ENCODE results near the gene GNRHR.
"Not testable (repeated sequence)": the region's sequence is repeated elsewhere in the genome, so short reads cannot be mapped to it uniquely, and the experiment has no call there.

Gene GNRHR

DNA sequence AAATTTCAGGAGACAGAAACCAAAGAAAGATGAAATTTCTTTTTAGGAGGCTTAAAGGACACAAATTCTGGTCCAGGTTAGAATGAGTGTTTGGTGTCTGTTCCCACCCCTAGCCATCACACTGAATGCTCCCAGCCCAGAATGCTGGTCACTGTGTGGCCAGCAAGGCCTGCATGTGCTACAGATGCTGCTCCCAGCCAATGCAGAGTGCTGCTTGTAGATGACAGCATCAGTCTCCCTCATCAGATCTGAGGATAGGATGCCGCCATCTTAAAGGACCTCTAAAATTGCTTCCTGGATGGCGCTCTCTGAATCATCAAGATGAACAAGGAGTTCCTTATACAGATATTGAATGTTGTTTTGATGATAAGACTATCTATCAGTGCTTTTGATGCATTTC is 35.3 kb downstream of the GNRHR start:
- DNase-seq (ENCODE audit: low spot score in 2 of 2) (no peak), ATAC-seq (no peak)
- H3K9me3 Mint-ChIP-seq, result no peaks in the 10 kb centered on the region
- no peak overlapping the region for H3K4me3 Mint-ChIP-seq
- peaks cover 14% of the 10 kb centered on the region for H3K4me1 Mint-ChIP-seq
- peaks cover 6% of the 10 kb centered on the region for H3K36me3 Mint-ChIP-seq
- H3K27ac Mint-ChIP-seq, result no peak overlapping the region

DNA sequence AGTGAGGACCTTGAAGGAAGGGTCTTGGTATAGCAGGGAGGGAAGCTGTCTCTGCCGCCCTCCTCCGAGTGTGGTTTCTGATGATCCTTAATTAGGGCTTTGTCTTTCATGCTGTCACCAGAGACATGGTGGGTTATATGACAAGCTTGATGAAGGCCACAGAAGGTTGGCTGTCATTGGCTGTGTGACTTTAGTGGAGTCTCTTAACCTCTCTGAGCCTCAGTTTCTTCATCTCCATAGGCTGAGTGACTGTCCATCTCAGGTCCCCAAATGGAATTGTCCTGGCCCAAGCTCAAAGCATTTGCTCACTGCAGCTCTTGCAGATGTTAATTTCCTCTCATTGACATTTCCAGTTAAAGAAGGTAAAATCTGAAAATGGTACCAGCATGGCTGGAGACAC is 36.6 kb downstream of the GNRHR start:
- no peak for DNase-seq (ENCODE audit: low spot score in 2 of 2)
- Mint-ChIP-seq H3K27ac (no peak overlapping the region), H3K36me3 (peaks cover 6% of the 10 kb centered on the region), H3K4me3 (no peak overlapping the region), H3K9me3 (no peaks in the 10 kb centered on the region), H3K4me1 (peaks cover 22% of the 10 kb centered on the region)
- no peak for ATAC-seq

DNA sequence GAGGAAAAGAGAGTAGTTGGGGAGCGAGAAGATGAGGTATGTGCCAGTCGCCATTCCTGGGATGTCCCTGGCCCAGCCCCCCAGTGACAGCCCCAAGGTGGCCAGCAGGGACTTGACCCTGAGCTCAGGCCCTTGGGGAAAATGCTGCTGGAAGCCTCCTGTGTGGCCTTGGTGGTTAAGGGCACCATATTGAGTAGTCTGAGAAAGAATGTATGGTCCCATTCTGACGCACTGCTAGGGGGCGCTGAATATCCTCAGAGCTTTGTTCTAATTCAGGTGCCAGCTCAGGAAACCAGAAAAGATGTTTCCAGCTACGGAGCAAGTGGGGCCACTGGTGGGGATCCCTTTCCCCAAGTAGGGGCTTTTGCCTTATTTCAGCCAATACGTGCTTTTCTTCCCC is 39.2 kb downstream of the GNRHR start:
- peak overlapping the region; percentile 37 for H3K27ac Mint-ChIP-seq
- DNase-seq (ENCODE audit: low spot score in 2 of 2), result no peak
- H3K9me3 Mint-ChIP-seq, result no peaks in the 10 kb centered on the region
- ATAC-seq, result no peak
- H3K4me1 Mint-ChIP-seq, result peaks cover 28% of the 10 kb centered on the region
- H3K4me3 Mint-ChIP-seq, result no peak overlapping the region
- peaks cover 6% of the 10 kb centered on the region for H3K36me3 Mint-ChIP-seq

DNA sequence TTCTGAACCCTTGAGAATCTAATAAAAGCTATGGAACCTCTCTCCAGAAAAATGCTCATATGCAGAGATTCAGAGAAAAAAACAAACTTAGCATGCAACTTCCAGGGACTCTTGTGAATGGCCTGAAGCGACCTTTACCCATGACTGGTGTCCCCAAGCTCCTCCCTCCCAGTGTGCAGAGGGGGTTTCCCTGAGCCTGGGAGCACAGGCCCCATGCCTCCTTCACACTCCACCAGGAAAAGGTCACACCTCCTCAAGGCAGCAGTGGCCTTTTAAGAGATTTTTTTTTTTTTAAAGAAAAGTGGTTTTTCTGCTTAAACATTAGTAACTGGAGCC is 40.0 kb downstream of the GNRHR start:
- DNase-seq (ENCODE audit: low spot score in 2 of 2) (no peak), ATAC-seq (peak; percentile 83)
- Mint-ChIP-seq H3K4me3 (no peak overlapping the region), H3K9me3 (no peaks in the 10 kb centered on the region), H3K36me3 (peaks cover 6% of the 10 kb centered on the region), H3K27ac (peak overlapping the region; percentile 37), H3K4me1 (peaks cover 28% of the 10 kb centered on the region)

DNA sequence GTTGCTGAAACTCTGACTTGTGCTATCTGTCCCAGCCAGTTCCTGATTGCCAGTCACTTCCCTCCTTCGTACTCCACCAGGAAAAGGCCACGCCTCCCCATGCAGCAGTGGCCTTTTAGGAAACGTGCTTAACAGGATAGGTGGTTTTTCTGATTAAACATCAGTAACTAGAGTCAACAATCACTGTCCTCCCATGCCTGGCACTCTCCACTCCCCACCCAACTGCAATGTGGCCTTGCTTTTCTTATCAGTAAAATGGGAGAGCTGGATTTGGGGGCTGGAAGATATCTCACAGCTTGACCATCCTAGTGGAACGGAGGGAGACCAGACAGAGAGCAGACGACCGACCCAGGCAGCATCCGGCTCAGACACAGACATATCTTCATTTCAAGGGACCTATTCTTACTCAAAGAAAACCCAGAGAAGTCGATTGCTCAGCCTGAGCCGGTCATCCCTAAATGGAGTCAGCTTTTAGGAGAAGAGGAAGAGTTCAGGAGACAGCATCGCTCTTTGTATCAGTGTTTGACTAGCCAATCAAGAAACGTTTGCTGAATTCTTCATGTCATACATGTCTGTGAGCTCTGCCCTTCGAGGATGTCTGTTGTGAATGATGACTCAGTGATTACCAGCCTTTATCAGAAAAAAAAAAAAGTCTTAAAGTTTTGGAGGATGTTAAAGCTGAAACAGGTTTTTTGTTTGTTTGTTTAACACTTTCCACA is 40.5 kb downstream of the GNRHR start:
- Mint-ChIP-seq H3K4me1 (peaks cover 28% of the 10 kb centered on the region), H3K27ac (no peak overlapping the region), H3K9me3 (no peaks in the 10 kb centered on the region), H3K36me3 (peaks cover 6% of the 10 kb centered on the region), H3K4me3 (no peak overlapping the region)
- DNase-seq (ENCODE audit: low spot score in 2 of 2), result no peak
- peak; percentile 66 for ATAC-seq

DNA sequence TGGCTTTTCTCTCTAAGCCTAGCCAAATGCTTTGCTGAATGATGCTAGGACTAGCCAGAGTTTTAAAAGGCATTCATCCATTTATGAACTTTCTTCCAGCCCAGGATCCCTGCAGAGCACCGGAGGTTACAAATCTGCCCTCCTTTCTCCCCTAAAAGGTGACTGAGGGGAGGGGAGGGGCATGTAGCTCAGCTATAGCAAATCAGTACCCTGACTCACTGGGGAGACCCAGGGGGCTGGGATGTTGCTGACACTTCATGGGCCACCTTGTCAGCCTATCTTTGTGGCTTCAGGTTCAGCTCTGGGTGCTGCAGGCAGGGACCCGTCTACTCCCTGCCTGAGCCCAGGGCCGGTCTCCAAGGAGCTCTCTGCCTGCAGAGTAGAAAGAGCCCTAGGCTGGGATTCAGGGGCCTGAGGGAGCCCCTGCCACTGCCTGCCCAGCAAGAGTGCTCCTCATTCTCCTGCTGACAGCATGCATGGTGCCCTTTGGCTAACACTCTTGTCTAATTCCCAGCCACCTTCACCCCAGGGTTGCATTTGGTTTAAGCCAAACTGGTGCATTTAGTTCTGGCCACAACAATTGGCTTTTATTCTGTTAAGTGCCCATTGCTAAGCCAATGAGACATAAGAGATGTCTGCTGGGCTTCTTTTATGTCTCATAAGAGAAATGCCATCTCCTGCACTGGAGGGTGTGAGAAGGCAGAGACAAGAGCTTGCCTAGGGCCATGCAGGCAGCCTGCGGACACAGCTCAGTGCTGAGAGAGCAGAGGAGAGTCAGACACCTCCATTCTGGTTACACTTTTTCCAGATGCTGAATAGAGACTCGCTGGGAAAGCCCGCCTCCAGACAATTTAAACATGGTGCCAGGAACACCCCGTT is 41.3 kb downstream of the GNRHR start:
- Mint-ChIP-seq H3K36me3 (peaks cover 6% of the 10 kb centered on the region), H3K27ac (peak overlapping the region; percentile 40), H3K9me3 (no peaks in the 10 kb centered on the region), H3K4me1 (peaks cover 28% of the 10 kb centered on the region), H3K4me3 (no peak overlapping the region)
- ATAC-seq (no peak), DNase-seq (ENCODE audit: low spot score in 2 of 2) (no peak)

DNA sequence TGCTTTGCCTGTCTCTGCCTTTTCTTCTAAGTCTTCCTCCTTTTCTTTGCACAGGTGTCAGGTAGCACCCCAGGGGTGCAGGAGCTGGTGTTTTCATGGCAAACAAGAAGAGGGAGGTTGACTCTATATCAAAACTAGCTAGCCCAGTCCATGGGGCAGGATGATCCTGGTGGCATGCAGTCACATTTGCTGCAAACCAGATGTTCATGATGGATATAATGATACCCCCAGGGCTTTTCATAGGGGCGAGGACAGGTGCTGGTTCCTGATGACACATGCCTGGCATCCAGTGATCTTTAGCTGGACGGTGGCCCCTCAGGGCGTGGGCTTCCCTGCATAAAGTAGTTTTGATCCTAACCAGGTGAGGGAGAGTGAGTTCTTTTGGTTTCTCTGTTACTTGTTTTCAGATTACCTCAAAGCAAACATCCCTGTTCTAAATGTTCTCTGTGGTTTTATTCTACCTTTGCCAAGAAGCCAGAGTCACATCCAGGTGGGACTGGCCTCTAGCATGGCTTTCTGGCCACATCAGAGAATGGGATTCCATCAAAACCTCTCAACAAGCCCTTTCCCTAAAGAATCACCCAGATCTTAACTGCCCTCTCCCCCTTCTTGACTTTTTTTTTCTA is 42.1 kb downstream of the GNRHR start:
- peak overlapping the region; percentile 40 for H3K27ac Mint-ChIP-seq
- DNase-seq (ENCODE audit: low spot score in 2 of 2) (no peak), ATAC-seq (no peak)
- peaks cover 27% of the 10 kb centered on the region for H3K4me1 Mint-ChIP-seq
- H3K9me3 Mint-ChIP-seq, result no peaks in the 10 kb centered on the region
- H3K4me3 Mint-ChIP-seq, result no peak overlapping the region
- H3K36me3 Mint-ChIP-seq, result peaks cover 6% of the 10 kb centered on the region

DNA sequence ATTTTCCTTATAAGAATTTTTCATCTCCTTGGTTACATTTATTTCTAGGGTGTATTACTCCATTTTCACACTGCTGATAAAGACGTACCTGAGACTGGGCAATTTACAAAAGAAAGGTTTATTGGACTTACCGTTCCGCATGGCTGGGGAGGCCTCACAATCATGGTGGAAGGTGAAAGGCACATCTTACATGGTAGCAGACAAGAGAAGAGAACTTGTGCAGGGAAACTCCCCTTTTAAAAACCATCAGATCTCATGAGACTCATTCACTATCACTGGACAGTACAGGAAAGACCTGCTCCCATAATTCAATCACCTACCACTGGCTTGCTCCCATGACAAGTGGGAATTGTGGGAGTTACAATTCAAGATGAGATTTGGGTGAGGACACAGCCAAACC is 47.5 kb downstream of the GNRHR start:
- not testable (repeated sequence) for ATAC-seq; H3K27ac Mint-ChIP-seq; H3K4me3 Mint-ChIP-seq; DNase-seq (ENCODE audit: low spot score in 2 of 2); H3K9me3 Mint-ChIP-seq
- H3K4me1 Mint-ChIP-seq, result peaks cover 42% of the 10 kb centered on the region
- peaks cover 11% of the 10 kb centered on the region for H3K36me3 Mint-ChIP-seq

DNA sequence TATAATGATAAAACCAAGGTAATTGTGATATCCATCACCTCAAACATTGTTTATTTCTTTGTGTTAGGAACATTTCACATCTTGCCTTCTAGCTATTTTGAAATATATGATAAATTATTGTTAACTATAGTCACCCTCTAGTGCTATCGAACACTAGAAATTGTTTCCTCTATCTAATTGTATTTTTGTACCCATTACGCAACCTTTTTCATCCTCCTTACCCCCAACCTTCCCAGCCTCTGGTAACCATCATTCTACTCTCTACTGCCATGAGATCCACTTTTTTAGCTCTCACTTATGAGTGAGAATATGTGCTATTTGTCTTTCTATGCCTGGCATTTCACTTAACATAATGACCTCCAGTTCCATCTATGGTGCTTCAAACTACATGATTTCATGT is 49.3 kb downstream of the GNRHR start:
- DNase-seq (ENCODE audit: low spot score in 2 of 2) (no peak), ATAC-seq (no peak)
- H3K4me3 Mint-ChIP-seq, result no peak overlapping the region
- peaks cover 38% of the 10 kb centered on the region for H3K4me1 Mint-ChIP-seq
- peaks cover 7% of the 10 kb centered on the region for H3K9me3 Mint-ChIP-seq
- H3K27ac Mint-ChIP-seq, result no peak overlapping the region
- H3K36me3 Mint-ChIP-seq, result peaks cover 18% of the 10 kb centered on the region

DNA sequence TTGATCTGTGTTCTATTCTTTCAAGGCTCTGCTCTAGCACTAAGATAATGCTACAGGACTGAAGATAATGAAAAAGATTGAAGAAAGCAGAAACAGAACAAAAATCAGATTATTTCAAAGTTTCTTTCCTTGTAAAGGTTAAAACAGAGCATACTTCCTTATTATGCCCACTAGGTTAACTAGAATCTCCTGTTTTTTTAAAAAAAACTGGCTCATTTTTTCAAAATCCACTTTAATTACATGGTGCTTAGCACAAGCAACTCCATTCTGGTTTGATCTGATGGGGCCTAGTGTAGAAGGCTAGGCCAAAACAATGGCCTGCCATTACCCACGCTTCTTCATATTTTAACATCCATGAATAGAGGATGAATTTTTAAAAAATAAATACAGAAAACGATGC is 52.0 kb downstream of the GNRHR start:
- Mint-ChIP-seq H3K27ac (peak overlapping the region; percentile 97), H3K4me3 (peak overlapping the region; percentile 90), H3K9me3 (peaks cover 7% of the 10 kb centered on the region), H3K4me1 (peaks cover 57% of the 10 kb centered on the region), H3K36me3 (peaks cover 24% of the 10 kb centered on the region)
- ATAC-seq (no peak), DNase-seq (ENCODE audit: low spot score in 2 of 2) (no peak)

DNA sequence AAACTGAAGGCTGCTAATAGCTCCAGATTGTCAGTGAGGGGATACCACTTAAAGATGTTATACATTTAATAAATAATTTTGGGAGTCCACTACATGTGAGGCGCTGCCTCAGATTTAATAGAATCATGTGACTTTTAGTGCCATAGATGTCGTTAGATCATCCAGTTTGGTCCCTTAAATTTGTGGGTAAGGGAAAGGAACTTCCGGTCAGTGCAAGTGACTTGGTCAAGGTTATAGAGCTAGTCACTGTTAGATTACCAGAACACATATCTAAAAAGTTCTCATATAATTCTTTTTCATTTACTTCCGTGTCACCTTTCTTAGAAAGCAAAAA is 52.7 kb downstream of the GNRHR start:
- DNase-seq (ENCODE audit: low spot score in 2 of 2) (no peak), ATAC-seq (no peak)
- H3K4me1 Mint-ChIP-seq, result peaks cover 54% of the 10 kb centered on the region
- peaks cover 4% of the 10 kb centered on the region for H3K9me3 Mint-ChIP-seq
- H3K27ac Mint-ChIP-seq, result peak overlapping the region; percentile 97
- peak overlapping the region; percentile 90 for H3K4me3 Mint-ChIP-seq
- H3K36me3 Mint-ChIP-seq, result peaks cover 26% of the 10 kb centered on the region

DNA sequence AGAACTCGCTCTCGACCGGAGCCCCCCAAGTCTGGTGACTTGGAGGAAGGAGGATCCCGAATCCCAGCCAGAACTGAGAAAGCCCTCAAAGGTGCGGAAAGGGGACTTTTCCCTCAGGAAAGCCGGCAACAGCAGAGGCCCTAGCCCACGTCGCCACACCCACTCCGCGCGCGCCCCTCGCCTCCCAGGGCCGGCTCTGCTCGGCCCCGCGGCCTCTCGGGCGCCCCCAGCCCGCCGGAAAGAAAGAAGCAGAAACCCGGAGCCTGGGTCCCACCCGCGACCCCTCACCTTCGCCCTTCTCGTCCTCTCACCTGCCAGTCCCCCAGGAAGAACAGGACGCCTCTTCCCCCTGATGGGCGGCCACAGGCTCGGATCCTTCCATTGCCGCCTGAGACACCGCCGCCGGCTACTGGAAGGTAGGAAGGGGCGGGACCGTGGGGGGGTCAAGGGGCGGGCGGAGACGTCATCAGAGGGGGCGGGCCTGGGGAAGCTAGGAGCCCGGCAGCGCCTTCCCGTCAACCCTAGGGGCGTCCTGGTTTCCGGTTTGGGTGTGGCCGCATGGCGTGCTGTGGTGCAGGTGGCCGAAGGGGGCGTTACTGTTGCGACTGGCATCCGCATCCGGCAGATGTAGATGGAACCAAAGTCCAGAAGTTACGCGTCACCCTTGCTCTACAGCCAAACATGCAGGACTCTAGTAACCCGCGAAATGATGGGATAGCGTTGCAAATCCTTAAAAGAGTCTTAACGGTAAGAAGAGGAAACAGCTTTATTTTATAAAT is 53.3 kb downstream of the GNRHR start, which contains the start of gene UBA6:
UBA6 (minus strand) TSS at position 418 of the 779 bp plus-strand sequence; CDS start at position 382, 36 bp downstream.
- Mint-ChIP-seq H3K36me3 (peaks cover 31% of the 10 kb centered on the region), H3K4me1 (peaks cover 48% of the 10 kb centered on the region), H3K9me3 (no peaks in the 10 kb centered on the region), H3K27ac (peak within 1 kb of the TSS; percentile 97), H3K4me3 (peak within 1 kb of the TSS; percentile 90)
- ATAC-seq, result peak; percentile 99
- peak; percentile 80 to 96 for DNase-seq (ENCODE audit: low spot score in 2 of 2)

DNA sequence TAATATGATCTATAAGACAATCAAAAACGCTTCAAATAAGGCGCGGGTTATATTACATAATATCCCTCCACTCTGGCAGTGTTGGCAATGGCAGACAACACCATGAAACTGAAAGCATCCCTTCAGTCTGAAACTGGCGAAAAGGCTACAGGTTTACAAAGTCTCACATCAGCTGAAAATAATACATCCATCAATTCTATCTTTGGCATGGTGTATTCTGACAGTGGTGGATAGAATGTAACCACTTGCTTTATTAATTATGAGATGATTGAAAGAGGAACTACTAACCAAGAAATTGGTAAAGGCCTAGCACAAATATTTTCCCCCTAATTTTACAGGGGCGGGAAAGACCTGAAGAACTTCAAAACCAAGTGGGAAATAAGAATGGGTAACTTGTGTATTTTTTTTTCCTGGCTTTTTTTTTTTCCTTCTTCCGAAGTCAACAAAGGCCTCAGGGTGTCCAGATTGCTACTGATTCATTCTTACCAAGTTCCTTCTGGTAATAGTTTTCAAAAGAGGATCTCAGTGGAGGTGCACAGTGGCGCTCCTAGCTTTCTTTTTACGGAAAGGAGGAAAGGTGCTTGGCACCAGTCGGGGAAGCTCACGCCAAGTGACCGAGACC is 54.0 kb downstream of the GNRHR start:
- DNase-seq (ENCODE audit: low spot score in 2 of 2) (no peak), ATAC-seq (peak; percentile 1)
- Mint-ChIP-seq H3K27ac (peak overlapping the region; percentile 97), H3K9me3 (no peaks in the 10 kb centered on the region), H3K4me1 (peaks cover 41% of the 10 kb centered on the region), H3K4me3 (peak overlapping the region; percentile 90), H3K36me3 (peaks cover 38% of the 10 kb centered on the region)

DNA sequence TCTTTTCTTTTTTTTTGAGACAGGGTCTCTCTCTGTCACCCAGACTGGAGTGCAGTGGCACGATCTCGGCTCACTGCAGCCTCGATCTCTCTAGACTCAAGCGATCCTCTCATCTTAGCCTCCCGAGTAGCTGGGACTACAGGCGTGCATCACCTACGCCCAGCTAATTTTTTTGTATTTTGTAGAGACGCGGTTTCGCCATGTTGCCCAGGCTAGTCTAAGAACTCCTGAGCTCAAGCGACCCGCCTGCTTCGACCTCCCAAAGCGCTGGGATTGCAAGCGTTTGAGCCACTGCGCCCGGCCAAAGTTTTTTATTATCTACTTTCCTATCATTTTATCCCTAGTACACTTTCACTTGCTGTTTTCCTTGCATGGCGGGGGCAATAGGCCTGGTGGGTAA is 54.6 kb downstream of the GNRHR start:
- Mint-ChIP-seq H3K4me3 (peak overlapping the region; percentile 90), H3K9me3 (no peaks in the 10 kb centered on the region), H3K4me1 (peaks cover 36% of the 10 kb centered on the region), H3K27ac (peak overlapping the region; percentile 97), H3K36me3 (peaks cover 44% of the 10 kb centered on the region)
- ATAC-seq, result no peak
- DNase-seq (ENCODE audit: low spot score in 2 of 2), result no peak
